Cardiac muscle cell (in vitro differentiated cells and primary cell): Measurements from ENCODE around the gene SLC4A4. TPM values are rescaled to one million over a fixed set of nuclear protein-coding genes. Genes with fewer than 3 reads are reported as not detected.
A peak's percentile ranks its signal among the peaks of the same experiment; 100 is the strongest.

Experiments used
- DNase-seq, 2 donors: peaks; one replicate each; pipeline versions ENCODE4 v3.0.0 to v3.0.0-alpha.2; 2010 to 2017; ENCODE audit warnings: low read depth in 1 of 2, low spot score in 1 of 2
- H3K27ac ChIP-seq: fragments of 200-600 bp; sonication (generic); 2 replicates; pipeline ENCODE4 v1.5.1; 2016
- H3K27me3 ChIP-seq: fragments of 200-600 bp; sonication (generic); 2 replicates; pipeline ENCODE4 v1.6.0; 2016; ENCODE audit warnings: control low read depth
- H3K36me3 ChIP-seq: fragments of 200-600 bp; sonication (generic); 2 replicates; pipeline ENCODE4 v1.5.1; 2016; ENCODE audit warnings: control low read depth
- H3K4me1 ChIP-seq: fragments of 200-600 bp; sonication (generic); 2 replicates; pipeline ENCODE4 v1.8.1; 2017; ENCODE audit warnings: low read depth, mild to moderate bottlenecking, mixed run types
- H3K4me3 ChIP-seq: fragments of 200-600 bp; sonication (generic); 2 replicates; pipeline ENCODE4 v1.5.1; 2016; ENCODE audit warnings: mild to moderate bottlenecking
- H3K9me3 ChIP-seq: fragments of 200-600 bp; sonication (generic); 2 replicates; pipeline ENCODE4 v1.5.1; 2017; ENCODE audit warnings: low read depth, mild to moderate bottlenecking, control low read depth
- CTCF ChIP-seq: IDR thresholded peaks from 2 replicates; pipeline ENCODE4 v1.5.1; 2012; ENCODE audit warnings: low read depth, mild to moderate bottlenecking, low read length
- polyA plus RNA-seq: library from polyadenylated mRNA; unstranded; fragments of >200 nt; fragmentation: Nextera tagmentation; extraction: Ambion mirVana; gene quantifications from 2 replicates; pipeline ENCODE4 v1.2.1, GENCODE V29; 2016
- total RNA-seq: library from RNA; depleted of rRNA; stranded (reverse); fragments of >200 nt; gene quantifications from 2 replicates; pipeline ENCODE4 v1.2.3, GENCODE V29; 2016

The SLC4A4 gene
- total and polyA plus RNA-seq, 2 experiments from 2014 or later: 12.7 to 31.5 TPM

DNA sequence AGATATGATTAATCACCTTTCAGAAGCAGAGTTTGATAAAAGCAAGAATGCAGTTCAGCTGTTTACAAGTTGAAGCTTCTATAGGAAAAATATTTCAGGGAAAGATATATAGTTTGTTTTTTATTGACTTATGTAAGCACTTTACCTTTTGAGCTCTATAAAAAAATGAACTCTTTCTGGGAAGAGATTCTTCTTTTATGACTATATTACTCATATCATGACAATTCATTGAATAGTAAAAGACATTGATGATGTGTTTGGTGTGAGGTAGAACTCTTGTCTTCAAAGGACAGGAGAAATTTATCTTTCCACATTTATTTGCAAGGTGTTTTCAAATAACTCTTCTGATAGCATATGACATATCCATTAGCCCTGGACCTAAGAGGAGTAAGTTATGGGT, 156.6 kb downstream of the SLC4A4 start:
- Histone ChIP-seq H3K4me1 (no peaks in the 10 kb centered on the region), H3K9me3 (no peaks in the 10 kb centered on the region), H3K27ac (no peak overlapping the region), H3K27me3 (no peaks in the 10 kb centered on the region), H3K4me3 (no peak overlapping the region), H3K36me3 (peaks cover 6% of the 10 kb centered on the region)
- TF ChIP-seq CTCF: no peak
- DNase-seq: no peak

DNA sequence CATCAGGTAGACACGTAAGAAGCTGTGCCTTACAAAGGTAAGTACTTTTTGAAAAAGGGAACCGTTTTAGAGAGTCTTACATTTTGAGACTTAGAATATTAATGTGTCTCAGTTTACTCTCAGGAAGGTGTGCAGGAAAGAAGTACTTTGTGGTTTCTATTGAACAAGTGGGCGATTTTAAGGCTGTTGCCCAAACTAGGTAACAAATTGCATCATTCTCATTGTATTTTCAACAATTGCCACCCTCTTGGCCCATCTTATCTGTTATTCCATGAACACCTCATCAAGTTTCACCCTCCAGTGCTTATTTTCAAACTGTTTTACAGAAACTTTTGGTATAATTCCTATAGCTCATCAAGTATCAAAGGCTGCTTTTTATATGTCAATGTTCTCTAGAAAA, 158.3 kb downstream of the SLC4A4 start:
- no peak for DNase-seq
- Histone ChIP-seq H3K36me3 (peaks cover 6% of the 10 kb centered on the region), H3K4me1 (no peaks in the 10 kb centered on the region), H3K4me3 (no peak overlapping the region), H3K27me3 (no peaks in the 10 kb centered on the region), H3K27ac (no peak overlapping the region), H3K9me3 (no peaks in the 10 kb centered on the region)
- no peak for TF ChIP-seq CTCF

DNA sequence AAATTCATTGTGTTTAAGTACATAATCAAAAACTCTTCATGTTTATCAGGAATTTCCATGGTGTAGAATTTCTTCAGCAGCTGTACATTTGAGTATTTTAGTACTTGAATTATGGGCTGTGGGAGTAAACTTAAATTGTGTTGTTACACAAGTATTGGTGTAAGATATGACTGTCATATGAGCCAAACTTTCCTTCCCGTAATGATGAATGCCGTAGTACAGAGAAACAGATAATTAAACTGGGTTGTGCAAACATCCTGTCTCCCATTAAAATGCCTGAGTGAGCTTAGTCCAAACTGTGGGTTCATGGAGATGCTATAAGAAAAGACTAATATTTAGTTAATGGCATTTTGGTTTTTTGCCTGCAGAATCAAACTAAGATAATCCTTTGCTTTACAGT, 159.2 kb downstream of the SLC4A4 start:
- Histone ChIP-seq H3K36me3 (peaks cover 6% of the 10 kb centered on the region), H3K9me3 (no peaks in the 10 kb centered on the region), H3K27me3 (no peaks in the 10 kb centered on the region), H3K4me1 (no peaks in the 10 kb centered on the region), H3K27ac (no peak overlapping the region), H3K4me3 (no peak overlapping the region)
- no peak for TF ChIP-seq CTCF
- peak in 1 of 2 donors; percentile 63 for DNase-seq

- H3K27me3 ChIP-seq: no peaks in the 10 kb centered on the region
- TF ChIP-seq CTCF: no peak
- H3K9me3 ChIP-seq: no peaks in the 10 kb centered on the region
- peaks cover 6% of the 10 kb centered on the region for H3K36me3 ChIP-seq
- H3K4me1 ChIP-seq: no peaks in the 10 kb centered on the region
- no peak for DNase-seq
- H3K27ac ChIP-seq: no peak overlapping the region
- no peak overlapping the region for H3K4me3 ChIP-seq
These were observed 159.8 kb downstream of the SLC4A4 start for GRCh38 chr4:71498625-71499024.

DNA sequence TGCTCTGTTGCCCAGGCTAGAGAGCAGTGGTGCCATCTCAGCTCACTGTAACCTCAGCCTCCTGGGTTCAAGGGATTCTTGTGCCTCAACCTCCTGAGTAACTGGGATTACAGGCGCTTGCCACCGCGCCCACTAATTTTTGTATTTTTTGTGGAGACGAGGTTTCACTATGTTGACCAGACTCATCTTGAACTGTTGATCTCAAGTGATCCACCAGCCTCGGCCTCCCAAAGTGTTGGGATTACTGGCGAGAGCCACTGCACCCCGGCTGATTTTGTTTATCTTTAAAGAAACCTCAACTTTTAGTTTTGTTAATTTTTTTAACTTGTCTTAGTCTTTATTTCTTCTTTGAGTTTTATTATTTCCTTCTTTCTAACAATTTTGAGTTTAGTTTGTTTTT, 163.2 kb downstream of the SLC4A4 start:
- no peak for DNase-seq
- Histone ChIP-seq H3K9me3 (no peaks in the 10 kb centered on the region), H3K4me3 (no peak overlapping the region), H3K36me3 (peaks cover 6% of the 10 kb centered on the region), H3K27ac (no peak overlapping the region), H3K27me3 (no peaks in the 10 kb centered on the region), H3K4me1 (no peaks in the 10 kb centered on the region)
- no peak for TF ChIP-seq CTCF
